ENCODE measurements around the gene RAB33A. TPM values are rescaled to one million over a fixed set of nuclear protein-coding genes. Genes with fewer than 3 reads are reported as not detected.
"Not testable (repeated sequence)": the region's sequence is repeated elsewhere in the genome, so short reads cannot be mapped to it uniquely, and the experiment has no call there.

RAB33A gene
- total and polyA plus RNA-seq, 7 donors = 0.03 to 0.30 (median 0.16) TPM; not detected in 2

DNA sequence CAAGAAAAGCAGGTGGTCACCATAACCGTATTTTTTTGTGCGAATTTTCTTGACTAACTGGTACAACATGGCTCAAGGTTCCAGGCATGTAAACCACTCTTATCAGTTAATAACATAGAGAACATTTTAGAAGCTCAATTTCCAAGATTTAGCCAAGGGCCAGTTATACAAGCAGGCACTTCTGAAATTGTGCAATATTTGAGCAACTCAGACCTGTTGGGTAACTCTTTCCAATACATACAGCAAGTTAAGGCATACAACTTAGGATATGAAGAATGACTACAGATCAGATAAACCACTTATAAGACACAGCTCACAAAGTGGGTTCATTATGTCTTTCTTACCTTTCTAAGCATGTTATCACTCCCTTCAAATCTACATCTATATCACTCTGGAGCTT lies 53.0 kb downstream of the RAB33A start:
- Histone ChIP-seq H3K36me3 (ENCODE audit: insufficient read depth in 1 of 2, low read depth in 1 of 2) (peaks cover 0 to 56% of the 10 kb centered on the region in 2 donors), H3K4me1 (no peaks in the 10 kb centered on the region), H3K27ac (no peak overlapping the region), H3K9me3 (no peaks in the 10 kb centered on the region), H3K27me3 (ENCODE audit: insufficient read depth in 3 of 3, low read length in 2 of 3) (no peaks in the 10 kb centered on the region), H3K4me3 (no peak overlapping the region)
- WGBS, 3 donors = 81 to 100% (median 91%) methylated on average over 2 of the region's 2 CpGs
- intact Hi-C loops (cut with DNase I) = loop anchor here in 1 of 2 donors (10.0 kb wide), 1 partner anchor 730 kb away; no protein-coding TSS in a partner anchor
- TF ChIP-seq, protein P1, sequence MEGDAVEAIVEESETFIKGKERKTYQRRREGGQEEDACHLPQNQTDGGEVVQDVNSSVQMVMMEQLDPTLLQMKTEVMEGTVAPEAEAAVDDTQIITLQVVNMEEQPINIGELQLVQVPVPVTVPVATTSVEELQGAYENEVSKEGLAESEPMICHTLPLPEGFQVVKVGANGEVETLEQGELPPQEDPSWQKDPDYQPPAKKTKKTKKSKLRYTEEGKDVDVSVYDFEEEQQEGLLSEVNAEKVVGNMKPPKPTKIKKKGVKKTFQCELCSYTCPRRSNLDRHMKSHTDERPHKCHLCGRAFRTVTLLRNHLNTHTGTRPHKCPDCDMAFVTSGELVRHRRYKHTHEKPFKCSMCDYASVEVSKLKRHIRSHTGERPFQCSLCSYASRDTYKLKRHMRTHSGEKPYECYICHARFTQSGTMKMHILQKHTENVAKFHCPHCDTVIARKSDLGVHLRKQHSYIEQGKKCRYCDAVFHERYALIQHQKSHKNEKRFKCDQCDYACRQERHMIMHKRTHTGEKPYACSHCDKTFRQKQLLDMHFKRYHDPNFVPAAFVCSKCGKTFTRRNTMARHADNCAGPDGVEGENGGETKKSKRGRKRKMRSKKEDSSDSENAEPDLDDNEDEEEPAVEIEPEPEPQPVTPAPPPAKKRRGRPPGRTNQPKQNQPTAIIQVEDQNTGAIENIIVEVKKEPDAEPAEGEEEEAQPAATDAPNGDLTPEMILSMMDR (IDR thresholded peaks at IDR 0.05) = no peak
- no peak for DNase-seq
- no peak for ATAC-seq

DNA sequence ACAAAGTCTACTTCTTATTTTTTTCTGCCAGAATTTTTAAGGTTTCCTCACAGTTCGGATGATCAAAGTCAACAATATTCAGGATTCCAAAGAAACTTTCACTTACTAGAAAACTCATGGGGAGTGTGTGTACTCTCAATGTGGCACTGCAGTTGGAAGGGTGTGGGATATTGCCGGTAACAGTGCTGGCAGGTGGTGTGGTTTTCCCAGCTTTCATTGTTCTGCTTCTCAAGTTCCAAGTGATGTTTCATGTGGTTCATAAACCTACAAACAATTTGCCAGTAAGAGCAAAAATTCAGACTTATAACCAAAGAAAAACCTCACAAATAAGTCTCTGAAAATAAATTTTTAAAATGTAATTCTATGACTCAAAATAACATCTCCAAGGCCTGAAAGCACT lies 57.1 kb downstream of the RAB33A start:
- intact Hi-C loops (cut with DNase I) = loop anchor here in 1 of 2 donors (10.0 kb wide), 1 partner anchor 734 kb away; no protein-coding TSS in a partner anchor
- Histone ChIP-seq H3K4me1 (no peaks in the 10 kb centered on the region), H3K27ac (no peak overlapping the region), H3K9me3 (no peaks in the 10 kb centered on the region), H3K36me3 (ENCODE audit: insufficient read depth in 1 of 2, low read depth in 1 of 2) (peaks cover 0 to 70% of the 10 kb centered on the region in 2 donors), H3K27me3 (ENCODE audit: insufficient read depth in 3 of 3, low read length in 2 of 3) (no peaks in the 10 kb centered on the region), H3K4me3 (no peak overlapping the region)
- DNase-seq (no peak), ATAC-seq (no peak)
- 64 to 81% (median 72%) methylated on average over 2 of the region's 2 CpGs for WGBS, 3 donors
- TF ChIP-seq, protein P1 (IDR thresholded peaks at IDR 0.05) = no peak

DNA sequence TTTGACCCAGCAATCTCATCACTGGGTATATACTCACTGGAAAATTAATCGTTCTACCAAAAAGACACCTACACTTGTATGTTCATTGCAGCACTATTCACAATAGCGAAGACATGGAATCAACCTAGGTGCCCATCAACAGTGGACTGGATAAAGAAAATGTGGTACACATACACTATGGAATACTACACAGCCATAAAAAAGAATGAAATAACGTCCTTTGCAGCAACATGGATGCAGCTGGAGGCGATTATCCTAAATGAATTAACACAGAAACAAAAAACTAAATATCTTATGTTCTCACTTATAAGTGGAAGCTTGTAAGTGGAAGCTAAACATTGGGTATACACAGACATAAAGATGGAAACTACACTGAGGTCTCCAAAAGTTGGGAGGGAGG lies 59.4 kb downstream of the RAB33A start:
- H3K27me3 ChIP-seq (ENCODE audit: insufficient read depth in 3 of 3, low read length in 2 of 3); H3K27ac ChIP-seq; H3K4me1 ChIP-seq; H3K4me3 ChIP-seq; ATAC-seq; H3K9me3 ChIP-seq; DNase-seq; intact Hi-C loops (cut with DNase I): not testable (repeated sequence)
- whole genome bisulfite sequencing, 3 donors = 80 to 98% (median 97%) methylated on average over 4 of the region's 4 CpGs
- peaks cover 0 to 67% of the 10 kb centered on the region in 2 donors for H3K36me3 ChIP-seq (ENCODE audit: insufficient read depth in 1 of 2, low read depth in 1 of 2)

Other genes with a start within 250 kb of the RAB33A start
- gene BCORL1, start 189.3 kb upstream of the RAB33A start, total RNA-seq = 1 to 10 TPM; 4.5 to 6.2 (median 5.9) TPM
- gene BCORL1, start 189.3 kb upstream of the RAB33A start, polyA plus RNA-seq = 1 to 10 TPM in 2 of 3 donors, under 1 TPM in 1; 0.96 to 4.3 (median 1.8) TPM
- gene ELF4, start 61.5 kb upstream of the RAB33A start, total RNA-seq = 1 to 10 TPM; 1.5 to 2.9 (median 2.2) TPM
- gene ELF4, start 61.5 kb upstream of the RAB33A start, polyA plus RNA-seq = 1 to 10 TPM in 1 of 3 donors, under 1 TPM in 2; 0.55 to 1.2 (median 0.76) TPM
- 10 to 100 TPM; 48.6 to 59.9 (median 53.1) TPM for gene AIFM1, start 6.1 kb upstream of the RAB33A start, total RNA-seq
- gene AIFM1, start 6.1 kb upstream of the RAB33A start, polyA plus RNA-seq = 10 to 100 TPM; 53.8 to 61.6 (median 59.5) TPM
- 1 to 10 TPM; 2.8 to 4.1 (median 3.3) TPM for gene ZNF280C, start 96.9 kb downstream of the RAB33A start, total RNA-seq
- 1 to 10 TPM in 1 of 3 donors, under 1 TPM in 2; 0.72 to 1.2 (median 0.89) TPM for gene ZNF280C, start 96.9 kb downstream of the RAB33A start, polyA plus RNA-seq
- 1 to 10 TPM; 3.5 to 7.1 (median 5.3) TPM for gene SLC25A14, start 168.0 kb downstream of the RAB33A start, total RNA-seq
- 10 to 100 TPM in 1 of 3 donors, 1 to 10 TPM in 2; 7.5 to 19.2 (median 8.2) TPM for gene SLC25A14, start 168.0 kb downstream of the RAB33A start, polyA plus RNA-seq
- not detected for gene GPR119, start 213.7 kb downstream of the RAB33A start, total RNA-seq
- gene GPR119, start 213.7 kb downstream of the RAB33A start, polyA plus RNA-seq = not detected
- gene RBMX2, start 230.0 kb downstream of the RAB33A start, total RNA-seq = 10 to 100 TPM in 1 of 4 donors, 1 to 10 TPM in 3; 7.7 to 12.1 (median 8.3) TPM
- 10 to 100 TPM; 11.5 to 16.7 (median 13.9) TPM for gene RBMX2, start 230.0 kb downstream of the RAB33A start, polyA plus RNA-seq

All from psoas muscle (tissue), 8 donors.